ENCODE results near the gene CHTF18. TPM values are rescaled to one million over a fixed set of nuclear protein-coding genes. Genes with fewer than 3 reads are reported as not detected.

Gene CHTF18
- total RNA-seq, 1 donor from 2014 or later: 14.8 TPM

GRCh38 chr16:766008-766819 is 22.2 kb upstream of the CHTF18 start:
- no peaks in the 10 kb centered on the region for H3K36me3 Mint-ChIP-seq (ENCODE audit: low read depth, unreplicated experiment)
- Histone ChIP-seq H3K79me2 (ENCODE audit: insufficient read depth, low read length) (no peaks in the 10 kb centered on the region), H3K27me3 (ENCODE audit: insufficient read depth, low read length) (no peaks in the 10 kb centered on the region), H3K4me2 (ENCODE audit: low read length) (no peak overlapping the region), H3K36me3 (ENCODE audit: insufficient read depth, low read length) (no peaks in the 10 kb centered on the region), H3K9me3 (ENCODE audit: insufficient read depth, low read depth, low read length) (no peaks in the 10 kb centered on the region), H3K4me1 (ENCODE audit: insufficient read depth, low read length) (no peaks in the 10 kb centered on the region), H2AFZ (ENCODE audit: low read depth, low read length) (no peak overlapping the region), H3K4me3 (ENCODE audit: insufficient read depth, low read depth, low read length) (no peak overlapping the region), H4K20me1 (ENCODE audit: insufficient read depth, low read length) (no peaks in the 10 kb centered on the region), H3K9ac (ENCODE audit: low read length) (no peak overlapping the region), H3K27ac (ENCODE audit: low read depth, low read length) (no peak overlapping the region)
- peaks cover 2% of the 10 kb centered on the region for H3K27me3 Mint-ChIP-seq (ENCODE audit: low read depth, unreplicated experiment)
- no peaks in the 10 kb centered on the region for H3K9me3 Mint-ChIP-seq (ENCODE audit: unreplicated experiment)
- FAIRE-seq (no peak), DNase-seq (ENCODE audit: low read depth) (no peak)
- H3K4me3 Mint-ChIP-seq (ENCODE audit: unreplicated experiment): no peak overlapping the region
- H3K4me1 Mint-ChIP-seq (ENCODE audit: low read depth, unreplicated experiment): no peaks in the 10 kb centered on the region
- TF ChIP-seq CTCF (IDR thresholded peaks at IDR 0.05; ENCODE audit: insufficient read depth, low read depth, low read length) (no peak), EZH2 (IDR thresholded peaks at IDR 0.05; ENCODE audit: insufficient read depth, low read length) (no peak)
- H3K27ac Mint-ChIP-seq (ENCODE audit: unreplicated experiment): no peak overlapping the region

GRCh38 chr16:766820-767640 is 21.4 kb upstream of the CHTF18 start:
- TF ChIP-seq EZH2 (IDR thresholded peaks at IDR 0.05; ENCODE audit: insufficient read depth, low read length): no peak
- Mint-ChIP-seq H3K36me3 (ENCODE audit: low read depth, unreplicated experiment) (no peaks in the 10 kb centered on the region), H3K4me3 (ENCODE audit: unreplicated experiment) (no peak overlapping the region), H3K9me3 (ENCODE audit: unreplicated experiment) (no peaks in the 10 kb centered on the region), H3K27ac (ENCODE audit: unreplicated experiment) (no peak overlapping the region), H3K4me1 (ENCODE audit: low read depth, unreplicated experiment) (no peaks in the 10 kb centered on the region), H3K27me3 (ENCODE audit: low read depth, unreplicated experiment) (peaks cover 6% of the 10 kb centered on the region)
- Histone ChIP-seq H4K20me1 (ENCODE audit: insufficient read depth, low read length) (no peaks in the 10 kb centered on the region), H3K4me3 (ENCODE audit: insufficient read depth, low read depth, low read length) (no peak overlapping the region), H3K4me2 (ENCODE audit: low read length) (no peak overlapping the region), H3K36me3 (ENCODE audit: insufficient read depth, low read length) (no peaks in the 10 kb centered on the region), H3K79me2 (ENCODE audit: insufficient read depth, low read length) (no peaks in the 10 kb centered on the region), H3K27me3 (ENCODE audit: insufficient read depth, low read length) (no peaks in the 10 kb centered on the region), H3K9ac (ENCODE audit: low read length) (no peak overlapping the region), H3K27ac (ENCODE audit: low read depth, low read length) (no peak overlapping the region), H3K9me3 (ENCODE audit: insufficient read depth, low read depth, low read length) (no peaks in the 10 kb centered on the region), H2AFZ (ENCODE audit: low read depth, low read length) (no peak overlapping the region), H3K4me1 (ENCODE audit: insufficient read depth, low read length) (no peaks in the 10 kb centered on the region)
- FAIRE-seq (no peak), DNase-seq (ENCODE audit: low read depth) (no peak)

GRCh38 chr16:767743-768235 is 20.6 kb upstream of the CHTF18 start:
- Histone ChIP-seq H3K27ac (ENCODE audit: low read depth, low read length) (no peak overlapping the region), H3K27me3 (ENCODE audit: insufficient read depth, low read length) (no peaks in the 10 kb centered on the region), H3K4me3 (ENCODE audit: insufficient read depth, low read depth, low read length) (no peak overlapping the region), H3K36me3 (ENCODE audit: insufficient read depth, low read length) (no peaks in the 10 kb centered on the region), H4K20me1 (ENCODE audit: insufficient read depth, low read length) (no peaks in the 10 kb centered on the region), H3K4me2 (ENCODE audit: low read length) (no peak overlapping the region), H3K79me2 (ENCODE audit: insufficient read depth, low read length) (no peaks in the 10 kb centered on the region), H3K4me1 (ENCODE audit: insufficient read depth, low read length) (no peaks in the 10 kb centered on the region), H3K9ac (ENCODE audit: low read length) (no peak overlapping the region), H3K9me3 (ENCODE audit: insufficient read depth, low read depth, low read length) (no peaks in the 10 kb centered on the region), H2AFZ (ENCODE audit: low read depth, low read length) (no peak overlapping the region)
- Mint-ChIP-seq H3K27ac (ENCODE audit: unreplicated experiment) (no peak overlapping the region), H3K4me3 (ENCODE audit: unreplicated experiment) (no peak overlapping the region), H3K4me1 (ENCODE audit: low read depth, unreplicated experiment) (no peaks in the 10 kb centered on the region), H3K9me3 (ENCODE audit: unreplicated experiment) (no peaks in the 10 kb centered on the region), H3K36me3 (ENCODE audit: low read depth, unreplicated experiment) (no peaks in the 10 kb centered on the region), H3K27me3 (ENCODE audit: low read depth, unreplicated experiment) (peaks cover 6% of the 10 kb centered on the region)
- TF ChIP-seq EZH2 (IDR thresholded peaks at IDR 0.05; ENCODE audit: insufficient read depth, low read length) (no peak), CTCF (IDR thresholded peaks at IDR 0.05; ENCODE audit: insufficient read depth, low read depth, low read length) (no peak)
- FAIRE-seq (no peak), DNase-seq (ENCODE audit: low read depth) (no peak)
